PC-9 (cell line): ENCODE results near the gene AFF2.

ENCODE experiments used
- CTCF ChIP-seq: fragments of 200-600 bp; sonication (generic); conservative IDR thresholded peaks from 2 replicates; pipeline ENCODE4 v1.6.1; 2017; ENCODE audit warnings: mixed run types, antibody characterized with exemption, mild to moderate bottlenecking, moderate library complexity
- EZH2 ChIP-seq: fragments of 200-600 bp; sonication (generic); IDR thresholded peaks from 2 replicates; pipeline ENCODE4 v1.8.0; 2017; ENCODE audit warnings: antibody characterized with exemption, low read depth

GRCh38 chrX:148915474-148915873, 415.1 kb downstream of the AFF2 start:
- TF ChIP-seq CTCF (no peak), EZH2 (no peak)
